NCI-H146 treated with DMSO at 0.1 percent for 48 hours (cell line): Measurements from ENCODE around the gene ETV6.

ENCODE experiments used
- DNase-seq: peaks from one replicate; lab custom pipeline; 2025; ENCODE audit not compliant: unreplicated experiment; lab: John Stamatoyannopoulos, UW

Gene ETV6

DNA sequence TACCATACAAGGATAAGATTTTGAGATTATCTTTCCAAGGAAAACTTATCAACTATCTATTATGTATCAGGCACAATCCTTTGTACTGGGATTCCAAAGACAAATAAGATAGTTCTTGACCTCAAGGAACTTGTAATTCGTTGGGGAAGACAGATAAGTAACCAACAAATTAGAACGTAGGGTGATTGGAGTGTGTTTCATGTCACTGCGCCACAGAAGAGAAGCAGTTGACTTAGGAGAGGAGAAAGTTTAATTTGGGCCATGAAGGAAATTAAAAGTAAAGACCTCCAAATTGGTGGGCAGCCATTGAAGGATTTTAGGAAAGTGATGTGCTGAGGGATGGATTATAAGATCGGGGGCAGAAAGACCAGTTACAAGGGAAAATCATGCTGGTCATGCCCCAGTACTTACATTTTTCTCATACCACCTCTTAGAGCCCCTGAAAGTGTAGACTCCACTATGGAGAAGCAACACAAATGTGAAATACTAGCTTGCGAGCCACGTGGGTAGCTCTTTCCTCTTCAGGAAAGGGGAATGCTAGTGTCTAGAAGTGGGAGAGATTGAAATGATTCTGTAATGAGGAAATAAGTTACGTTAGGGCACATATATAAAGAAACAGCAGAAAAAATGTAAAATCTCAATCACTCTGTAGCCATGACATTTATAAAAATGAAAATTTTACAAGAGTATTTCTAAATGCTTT is 148.7 kb downstream of the ETV6 start:
- DNase-seq, result no peak

DNA sequence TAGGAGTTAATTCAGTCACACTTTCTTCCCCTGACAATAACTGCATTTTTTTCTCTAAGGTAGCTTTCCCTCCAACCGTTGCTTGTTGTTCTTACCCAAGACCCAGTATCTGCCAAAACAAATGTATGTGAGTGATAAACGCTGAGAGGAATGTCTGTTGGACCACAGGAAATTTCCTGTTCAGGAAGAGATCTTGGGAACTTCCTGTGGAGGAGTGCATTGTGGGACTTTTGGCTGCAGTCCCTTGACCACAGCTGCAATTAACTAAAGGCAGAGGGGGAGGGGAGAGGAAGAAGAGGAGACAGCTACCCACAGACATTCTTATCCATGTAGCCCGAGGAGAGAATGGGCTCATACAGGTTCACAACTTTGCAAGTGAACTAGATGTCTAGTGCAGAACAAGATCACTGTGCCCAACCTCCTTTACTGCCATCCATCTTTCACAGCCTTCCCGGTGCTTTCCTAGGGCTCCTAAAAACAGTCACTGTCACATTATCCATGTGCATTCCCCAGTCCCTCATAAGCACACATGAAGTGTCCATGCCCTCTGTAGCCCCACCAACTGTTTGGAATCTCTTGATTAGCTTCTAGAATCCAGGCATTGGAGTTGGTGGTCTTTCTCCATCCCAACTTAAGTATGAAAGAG is 149.5 kb downstream of the ETV6 start:
- no peak for DNase-seq

DNA sequence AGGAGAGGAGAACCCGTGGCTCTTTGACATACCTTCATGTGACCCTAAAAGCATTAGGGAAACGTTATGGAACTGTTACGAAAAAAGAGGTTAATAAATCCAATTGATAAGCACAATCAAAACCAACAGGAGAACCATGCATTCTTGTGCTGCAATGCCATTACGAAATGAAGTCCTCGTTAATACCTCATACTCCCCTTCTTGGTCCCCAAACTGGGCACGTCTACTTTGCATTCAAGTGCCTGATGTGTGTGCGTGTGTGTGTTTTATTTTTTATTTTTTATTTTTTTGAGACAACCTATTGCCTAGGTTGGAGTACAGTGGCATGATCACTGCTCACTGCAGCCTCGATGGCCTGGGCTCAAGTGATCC is 150.0 kb downstream of the ETV6 start:
- no peak for DNase-seq

GRCh38 chr12:11801643-11802042 is 152.2 kb downstream of the ETV6 start:
- DNase-seq, result peak; percentile 42

- no peak for DNase-seq
Measured at GRCh38 chr12:11804130-11804529, 154.7 kb downstream of the ETV6 start.

DNA sequence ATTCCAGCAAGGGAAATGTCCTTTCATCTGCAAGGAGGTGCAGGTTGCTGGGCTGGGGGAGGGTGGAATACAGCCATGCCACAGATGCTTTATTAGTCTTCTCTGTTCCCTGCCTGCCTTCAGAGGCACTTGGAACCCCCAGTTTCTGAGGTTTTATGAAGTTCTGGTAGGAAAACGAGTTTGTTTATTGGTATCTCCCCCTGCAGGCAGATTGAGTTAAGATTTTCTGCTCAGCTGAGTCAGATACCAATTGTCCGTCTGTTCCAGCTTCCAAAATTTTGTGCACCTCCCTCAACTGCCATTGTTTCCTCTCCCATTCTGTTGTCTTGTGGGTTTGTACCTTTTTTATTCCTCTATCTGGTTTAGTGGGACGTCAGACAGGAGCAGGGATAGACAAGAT is 155.6 kb downstream of the ETV6 start:
- no peak for DNase-seq

DNA sequence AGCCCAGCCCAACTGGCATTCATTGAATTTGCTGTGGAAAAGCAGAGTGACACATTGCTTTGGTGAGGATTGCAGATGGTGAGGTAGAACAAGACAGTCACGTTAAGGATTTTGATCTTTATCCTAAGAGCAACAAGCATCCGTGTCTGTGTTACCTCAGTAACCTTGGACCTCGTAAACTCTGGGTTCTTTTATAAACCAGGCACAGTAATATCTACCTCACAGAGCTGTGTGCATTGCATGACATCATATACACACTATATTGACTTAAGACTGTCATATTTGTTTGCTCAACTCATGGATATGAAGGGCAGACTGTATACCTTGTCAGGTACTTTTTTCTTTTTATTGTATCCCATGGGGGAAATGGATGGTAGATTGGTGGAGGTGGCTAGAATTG is 156.2 kb downstream of the ETV6 start:
- peak; percentile 85 for DNase-seq

- DNase-seq, result peak; percentile 100
Measured at GRCh38 chr12:11807458-11807857, 158.0 kb downstream of the ETV6 start.

DNA sequence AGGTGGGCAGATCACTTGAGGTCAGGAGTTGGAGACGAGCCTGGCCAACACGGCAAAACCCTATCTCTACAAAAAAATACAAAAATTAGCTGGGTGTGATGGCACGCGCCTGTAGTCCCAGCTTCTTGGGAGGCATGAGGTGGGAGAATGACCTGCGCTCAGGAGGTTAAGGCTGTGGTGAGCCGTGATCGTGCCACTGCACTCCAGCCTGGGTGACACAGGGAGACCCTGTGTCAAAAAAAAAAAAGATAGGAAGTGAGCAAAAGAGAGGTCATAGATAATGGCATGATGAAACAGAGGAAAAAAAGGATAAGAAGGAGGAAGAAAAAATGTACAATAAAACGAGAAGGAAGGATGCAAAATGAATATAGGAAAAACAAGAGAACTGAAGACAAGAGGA is 159.5 kb downstream of the ETV6 start:
- no peak for DNase-seq

- no peak for DNase-seq
Measured at GRCh38 chr12:11810206-11810545, 160.7 kb downstream of the ETV6 start.

- no peak for DNase-seq
Measured at GRCh38 chr12:11811008-11811407, 161.5 kb downstream of the ETV6 start.

DNA sequence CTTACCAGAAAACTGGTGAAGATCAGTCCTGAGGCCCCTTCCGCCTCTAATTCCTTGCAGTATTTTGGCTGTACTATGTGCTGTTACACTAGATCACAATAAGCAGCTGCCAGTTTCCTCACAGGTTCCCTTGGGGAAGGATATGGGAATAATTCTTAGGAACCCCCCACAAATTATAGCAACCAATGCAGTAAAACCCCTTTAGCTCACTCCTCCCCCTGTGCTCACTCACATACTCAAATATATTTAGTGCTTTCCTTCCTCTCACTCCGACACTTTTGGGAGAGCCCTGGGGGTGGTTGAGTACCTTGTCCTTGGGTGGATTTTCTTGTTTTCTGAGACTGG is 162.7 kb downstream of the ETV6 start:
- no peak for DNase-seq

DNA sequence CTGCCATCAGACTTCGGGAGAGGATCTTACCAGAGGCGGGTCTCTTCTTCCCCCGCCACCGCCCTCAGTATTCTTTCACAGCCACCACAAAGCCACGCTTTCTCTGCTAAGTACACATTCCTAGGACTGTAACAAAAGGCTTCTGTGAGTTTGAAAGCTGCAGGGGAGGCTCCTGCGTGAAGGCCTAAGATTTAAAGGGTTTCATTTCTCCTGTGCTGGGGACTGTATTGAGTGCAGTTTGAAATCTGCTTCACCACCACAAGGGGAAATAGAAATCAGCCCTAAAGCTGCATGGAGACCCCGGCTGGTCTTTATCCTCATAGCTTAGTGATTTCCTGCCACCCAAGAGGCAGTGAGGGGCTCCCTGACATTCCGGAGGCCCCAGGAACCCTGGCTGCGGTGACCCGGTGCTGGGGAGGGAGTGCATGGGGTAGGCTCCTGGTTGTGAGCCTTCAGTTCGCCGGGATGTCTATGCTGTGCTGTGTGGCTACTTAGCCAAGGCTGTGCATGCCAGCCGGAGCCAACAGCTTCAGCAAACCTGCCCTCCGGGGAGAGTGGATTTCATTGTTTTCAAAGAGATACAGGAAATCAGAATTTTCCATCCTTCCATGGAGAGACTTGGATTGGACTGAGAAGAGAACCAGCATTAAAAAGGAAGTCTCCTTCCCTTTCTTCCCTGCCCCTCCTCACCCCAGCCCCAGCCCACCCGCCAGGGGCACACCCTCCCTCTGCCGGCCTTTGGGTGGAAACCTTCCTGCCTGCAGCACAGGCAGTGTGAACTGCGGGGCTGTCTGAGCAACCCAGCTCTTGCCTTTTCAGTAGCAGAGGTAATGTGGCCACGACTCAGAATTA is 163.3 kb downstream of the ETV6 start:
- peak; percentile 91 for DNase-seq

DNA sequence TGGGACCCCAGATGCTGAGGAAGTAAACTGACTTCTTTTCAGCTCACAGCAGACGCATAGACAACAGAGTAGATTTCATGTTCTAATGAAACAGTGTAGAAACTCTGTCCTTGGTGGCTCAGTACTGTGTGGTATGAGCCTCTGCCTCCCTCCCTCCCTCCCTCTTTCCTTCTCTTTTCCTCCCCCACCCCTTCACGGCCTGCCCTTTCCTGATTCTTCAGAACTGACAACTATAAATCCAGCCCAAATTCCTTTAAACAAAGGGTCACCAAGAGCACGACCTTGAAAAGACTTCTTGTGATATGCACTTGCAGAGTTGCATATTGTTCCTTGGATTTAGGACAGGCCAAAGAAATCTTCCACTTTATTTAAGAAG is 164.0 kb downstream of the ETV6 start:
- no peak for DNase-seq

GRCh38 chr12:11814374-11814773 is 164.9 kb downstream of the ETV6 start:
- DNase-seq, result peak; percentile 38

GRCh38 chr12:11815397-11815796 is 165.9 kb downstream of the ETV6 start:
- peak; percentile 84 for DNase-seq

- DNase-seq, result no peak
Measured at GRCh38 chr12:11819643-11820042, 170.2 kb downstream of the ETV6 start.

- DNase-seq, result no peak
Measured at GRCh38 chr12:11820476-11820875, 171.0 kb downstream of the ETV6 start.

- DNase-seq, result no peak
Measured at GRCh38 chr12:11821386-11822080, 172.1 kb downstream of the ETV6 start.

DNA sequence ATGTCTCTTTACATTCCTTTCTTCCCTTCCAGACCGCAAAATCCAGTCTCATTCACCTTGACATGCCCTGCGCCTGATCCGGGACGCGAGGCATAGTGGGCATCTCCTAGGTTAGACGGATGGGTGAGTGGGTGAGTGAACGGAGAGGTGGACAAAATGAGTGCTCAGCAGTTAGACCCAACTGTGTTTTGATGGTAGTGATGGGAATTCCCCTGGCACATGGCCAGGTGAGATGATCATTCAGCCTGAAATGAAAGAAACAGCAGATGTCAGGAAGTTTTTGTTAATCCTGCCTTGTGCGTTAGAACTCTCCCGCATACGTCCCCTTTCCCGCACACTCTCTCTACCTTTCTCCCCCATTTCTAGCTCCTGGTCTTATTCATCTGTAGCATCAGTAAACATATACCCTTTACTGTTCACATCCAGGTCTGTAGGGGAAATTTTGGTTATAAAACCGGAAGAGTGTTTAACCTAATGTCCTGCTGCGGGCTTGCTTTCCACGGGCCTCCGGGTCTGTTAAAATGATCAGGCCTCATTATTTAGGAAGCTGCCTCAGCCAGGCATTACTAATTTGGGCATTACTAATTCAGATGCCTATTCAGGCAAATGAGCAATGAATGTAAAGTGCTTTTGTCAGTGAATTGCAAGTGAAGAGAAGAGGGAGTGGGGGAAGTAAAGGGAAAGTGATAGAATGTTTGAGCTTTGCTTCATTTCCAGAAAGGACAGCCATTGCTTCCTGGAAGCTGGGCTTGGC is 172.8 kb downstream of the ETV6 start:
- DNase-seq, result no peak

GRCh38 chr12:11823043-11823442 is 173.6 kb downstream of the ETV6 start:
- DNase-seq, result no peak
